Fibroblast of lung (primary cell): ENCODE results near the gene PCSK1. TPM values are rescaled to one million over a fixed set of nuclear protein-coding genes. Genes with fewer than 3 reads are reported as not detected.

Experiments used
- DNase-seq, 2 donors: peaks; one replicate each; pipeline versions ENCODE4 v3.0.0 to v3.0.0-alpha.2; 2010; ENCODE audit warnings: low read depth in 2 of 2
- H2AFZ ChIP-seq: 2 replicates; pipeline ENCODE4 v1.5.1; 2012; ENCODE audit warnings: low read length, control low read depth, inconsistent platforms
- H3K27ac ChIP-seq: 2 replicates; pipeline ENCODE4 v1.5.1; 2011; ENCODE audit warnings: low read length, control low read depth; ENCODE audit not compliant: insufficient read depth
- H3K27me3 ChIP-seq: 2 replicates; pipeline ENCODE4 v1.5.1; 2011; ENCODE audit warnings: mild to moderate bottlenecking, low read length; ENCODE audit not compliant: control insufficient read depth, insufficient read depth
- H3K36me3 ChIP-seq: 2 replicates; pipeline ENCODE4 v1.5.1; 2011; ENCODE audit warnings: low read length; ENCODE audit not compliant: control insufficient read depth, insufficient read depth
- H3K4me1 ChIP-seq: 2 replicates; pipeline ENCODE4 v1.5.1; 2011; ENCODE audit warnings: low read length; ENCODE audit not compliant: control insufficient read depth, insufficient read depth; ENCODE audit errors: extremely low read depth
- H3K4me2 ChIP-seq: 2 replicates; pipeline ENCODE4 v1.5.1; 2011; ENCODE audit warnings: low read length, control low read depth; ENCODE audit not compliant: insufficient read depth; ENCODE audit errors: extremely low read depth
- H3K4me3 ChIP-seq, 4 experiments: fragments of 200-600 bp in 1 of 4; sonication (generic) in 1 of 4; replicated peaks in 1 of 4; 2 replicates each; pipeline ENCODE4 v1.5.1; 2011 to 2016; ENCODE audit warnings: low read length in 4 of 4, low read depth in 3 of 4, mild to moderate bottlenecking in 3 of 4, control low read depth in 2 of 4, inconsistent platforms in 1 of 4, mixed read lengths in 1 of 4; ENCODE audit not compliant: insufficient read depth in 1 of 4; ENCODE audit errors: control extremely low read depth in 1 of 4
- H3K79me2 ChIP-seq: 2 replicates; pipeline ENCODE4 v1.5.1; 2012; ENCODE audit warnings: mild to moderate bottlenecking, low read length, inconsistent platforms; ENCODE audit not compliant: control insufficient read depth, insufficient read depth
- H3K9ac ChIP-seq: 2 replicates; pipeline ENCODE4 v1.5.1; 2011; ENCODE audit warnings: mild to moderate bottlenecking, low read length, control low read depth; ENCODE audit not compliant: insufficient read depth
- H3K9me3 ChIP-seq: 2 replicates; pipeline ENCODE4 v1.5.1; 2012; ENCODE audit warnings: low read depth, low read length; ENCODE audit not compliant: control insufficient read depth, insufficient read depth
- H4K20me1 ChIP-seq: 2 replicates; pipeline ENCODE4 v1.5.1; 2011; ENCODE audit warnings: low read length; ENCODE audit not compliant: control insufficient read depth, insufficient read depth; ENCODE audit errors: extremely low read depth
- CTCF ChIP-seq, 2 donors: IDR thresholded peaks in 1 of 2; conservative IDR thresholded peaks in 1 of 2; 1 replicate in 1 of 2; 2 replicates in 1 of 2; pipeline ENCODE4 v1.5.1; 2011 to 2012; ENCODE audit warnings: low read length in 2 of 2, control low read depth in 1 of 2, inconsistent platforms in 1 of 2, low read depth in 1 of 2, mild to moderate bottlenecking in 1 of 2
- EZH2 ChIP-seq: IDR thresholded peaks from 2 replicates; pipeline ENCODE4 v1.5.1; 2012; ENCODE audit warnings: low read length, control low read depth, mild to moderate bottlenecking; ENCODE audit errors: missing control alignments
- polyA plus RNA-seq, 2 donors: library from polyadenylated mRNA; depleted of rRNA in 1 of 2; stranded (reverse) in 1 of 2; unstranded in 1 of 2; fragments of >200 nt; gene quantifications; 2 replicates each; pipeline ENCODE4 v1.2.1, GENCODE V29; 2011 to 2012; ENCODE audit warnings: missing spikeins in 1 of 2
- total RNA-seq: library from RNA; depleted of rRNA; stranded (reverse); fragments of >200 nt; gene quantifications from 2 replicates; pipeline ENCODE4 v1.2.1, GENCODE V29; 2014

Gene PCSK1
- total and polyA plus RNA-seq, 2 donors (not counting 1 experiment from before 2014, with no cell fraction given): not detected

DNA sequence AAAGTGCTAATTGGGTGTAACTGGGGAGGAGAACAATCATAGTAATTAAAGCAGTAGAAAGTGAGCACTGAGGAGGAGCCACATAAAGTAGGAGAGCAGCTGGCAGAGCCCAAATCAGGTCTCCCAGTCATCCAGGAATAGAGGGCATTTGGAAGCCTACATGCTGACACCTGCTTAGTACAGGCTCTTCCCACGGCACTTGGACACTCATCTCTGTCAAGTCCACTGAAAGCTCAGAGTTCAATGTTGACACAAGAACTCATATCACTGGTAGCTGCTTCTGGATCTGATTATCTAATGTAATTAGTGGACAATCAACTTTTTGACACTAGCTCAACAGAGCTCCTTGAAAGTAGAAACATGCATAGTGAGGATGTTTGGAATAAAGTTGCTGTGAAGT is 45.9 kb upstream of the PCSK1 start:
- H2AFZ ChIP-seq: no peak overlapping the region
- H3K9ac ChIP-seq: no peak overlapping the region
- H3K4me2 ChIP-seq: no peak overlapping the region
- no peak for DNase-seq
- no peaks in the 10 kb centered on the region for H3K36me3 ChIP-seq
- H3K79me2 ChIP-seq: no peaks in the 10 kb centered on the region
- H3K4me3 ChIP-seq: no peak overlapping the region
- no peaks in the 10 kb centered on the region for H4K20me1 ChIP-seq
- H3K4me1 ChIP-seq: no peaks in the 10 kb centered on the region
- no peak for TF ChIP-seq CTCF (conservative IDR thresholded peaks at IDR 0.05 in 1 of 2, IDR thresholded peaks at IDR 0.05 in 1 of 2; ENCODE audit: low read depth in 1 of 2, low read length in 2 of 2)
- no peak for TF ChIP-seq EZH2
- H3K27ac ChIP-seq: no peak overlapping the region
- no peaks in the 10 kb centered on the region for H3K27me3 ChIP-seq
- no peaks in the 10 kb centered on the region for H3K9me3 ChIP-seq

DNA sequence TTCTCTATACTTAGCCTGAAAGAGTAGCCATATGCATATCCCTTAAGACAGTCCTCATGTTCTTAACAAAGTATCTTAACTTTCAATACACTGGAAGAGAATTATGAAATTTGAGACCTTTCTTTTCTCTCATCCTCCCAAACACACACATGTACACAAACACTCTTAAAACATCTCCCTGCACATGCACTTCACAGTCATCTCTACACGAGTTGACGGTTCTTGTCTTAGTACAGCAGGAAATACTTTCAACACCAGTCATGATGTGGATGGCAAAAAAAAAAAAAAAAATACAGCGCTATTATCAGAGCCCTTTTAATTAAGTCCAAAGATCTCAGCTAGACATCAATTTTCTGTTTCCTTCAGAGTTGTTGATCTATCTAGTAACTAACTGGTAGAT is 43.6 kb upstream of the PCSK1 start:
- Histone ChIP-seq H3K36me3 (no peaks in the 10 kb centered on the region), H3K9ac (no peak overlapping the region), H3K4me3 (no peak overlapping the region), H4K20me1 (no peaks in the 10 kb centered on the region), H3K27ac (no peak overlapping the region), H3K27me3 (no peaks in the 10 kb centered on the region), H2AFZ (no peak overlapping the region), H3K4me1 (no peaks in the 10 kb centered on the region), H3K9me3 (no peaks in the 10 kb centered on the region), H3K4me2 (no peak overlapping the region), H3K79me2 (no peaks in the 10 kb centered on the region)
- TF ChIP-seq CTCF (conservative IDR thresholded peaks at IDR 0.05 in 1 of 2, IDR thresholded peaks at IDR 0.05 in 1 of 2; ENCODE audit: low read depth in 1 of 2, low read length in 2 of 2): no peak
- no peak for TF ChIP-seq EZH2
- DNase-seq: peak; percentile 27 to 46

DNA sequence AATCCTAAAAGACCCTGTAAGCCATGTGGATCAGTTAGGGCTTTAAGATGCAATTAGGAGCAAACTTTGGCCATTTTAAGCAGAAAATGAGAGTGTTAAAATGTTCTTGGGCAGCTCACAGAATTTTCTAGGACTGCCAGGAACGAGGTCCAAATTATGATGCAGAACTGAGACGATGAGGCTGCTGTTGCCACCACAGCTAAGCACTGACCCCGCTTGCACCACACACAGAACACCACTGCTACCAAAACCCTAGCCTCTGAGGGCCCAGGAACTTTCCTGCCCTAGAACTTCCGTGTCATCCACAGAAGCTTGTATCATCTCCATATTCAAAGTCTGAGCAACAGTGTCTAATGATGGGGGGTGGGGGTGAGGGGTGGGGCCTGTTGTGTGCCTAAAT is 41.0 kb upstream of the PCSK1 start:
- TF ChIP-seq CTCF (conservative IDR thresholded peaks at IDR 0.05 in 1 of 2, IDR thresholded peaks at IDR 0.05 in 1 of 2; ENCODE audit: low read depth in 1 of 2, low read length in 2 of 2) (no peak), EZH2 (no peak)
- no peaks in the 10 kb centered on the region for H3K27me3 ChIP-seq

More for the DNA sequence above, 41.0 kb upstream of the PCSK1 start:
- Histone ChIP-seq H3K27ac (no peak overlapping the region), H3K4me1 (no peaks in the 10 kb centered on the region), H3K4me2 (no peak overlapping the region), H3K9me3 (no peaks in the 10 kb centered on the region), H3K4me3 (no peak overlapping the region), H4K20me1 (no peaks in the 10 kb centered on the region), H3K79me2 (no peaks in the 10 kb centered on the region), H3K9ac (no peak overlapping the region), H2AFZ (no peak overlapping the region), H3K36me3 (no peaks in the 10 kb centered on the region)
- DNase-seq: no peak
